ENCODE results near the gene SIX1. TPM values are rescaled to one million over a fixed set of nuclear protein-coding genes. Genes with fewer than 3 reads are reported as not detected.

Gene SIX1
- total RNA-seq, 3 donors from 2014 or later (not counting 1 experiment from before 2014, with no cell fraction given), result not detected

GRCh38 chr14:60630129-60630528 lies 19.1 kb downstream of the SIX1 start:
- no peak for DNase-seq
- H3K27me3 ChIP-seq (ENCODE audit: control insufficient read depth, insufficient read depth, low read length), result peaks cover 2% of the 10 kb centered on the region
- Mint-ChIP-seq H3K4me3 (no peak overlapping the region), H3K27ac (no peak overlapping the region), H3K9me3 (no peaks in the 10 kb centered on the region), H3K27me3 (ENCODE audit: low read depth in 2 of 2) (peaks cover 17 to 30% of the 10 kb centered on the region in 2 donors), H3K36me3 (no peaks in the 10 kb centered on the region), H3K4me1 (peaks cover 0 to 5% of the 10 kb centered on the region in 2 donors)
- no peaks in the 10 kb centered on the region for H3K36me3 ChIP-seq (ENCODE audit: control insufficient read depth, insufficient read depth, low read length)
- TF ChIP-seq CTCF (IDR thresholded peaks at IDR 0.05), result no peak
- H3K27ac ChIP-seq (ENCODE audit: low read length), result no peak overlapping the region
- intact Hi-C loops (cut with micrococcal nuclease), result no loop called here
- H3K4me3 ChIP-seq (ENCODE audit: low read length), result no peak overlapping the region
- ATAC-seq, result no peak
- no peaks in the 10 kb centered on the region for H3K9me3 ChIP-seq (ENCODE audit: control insufficient read depth, insufficient read depth, low read length)
- H3K4me1 ChIP-seq (ENCODE audit: control insufficient read depth, insufficient read depth, low read length), result peaks cover 3% of the 10 kb centered on the region

- no peaks in the 10 kb centered on the region for H3K9me3 ChIP-seq (ENCODE audit: control insufficient read depth, insufficient read depth, low read length)
- ATAC-seq (no peak), DNase-seq (no peak)
- intact Hi-C loops (cut with micrococcal nuclease), result no loop called here
- peaks cover 6% of the 10 kb centered on the region for H3K27me3 ChIP-seq (ENCODE audit: control insufficient read depth, insufficient read depth, low read length)
- H3K27ac Mint-ChIP-seq, result no peak overlapping the region
- no peak for TF ChIP-seq CTCF (IDR thresholded peaks at IDR 0.05)
- no peaks in the 10 kb centered on the region for H3K9me3 Mint-ChIP-seq
- H3K36me3 Mint-ChIP-seq, result no peaks in the 10 kb centered on the region
- H3K27me3 Mint-ChIP-seq (ENCODE audit: low read depth in 2 of 2), result peaks cover 20 to 34% of the 10 kb centered on the region in 2 donors
- no peak overlapping the region for H3K27ac ChIP-seq (ENCODE audit: low read length)
- no CpG with 5 or more reads among the region's 1 CpG for WGBS (ENCODE audit: insufficient coverage)
- no peaks in the 10 kb centered on the region for H3K36me3 ChIP-seq (ENCODE audit: control insufficient read depth, insufficient read depth, low read length)
- peaks cover 0 to 5% of the 10 kb centered on the region in 2 donors for H3K4me1 Mint-ChIP-seq
- no peak overlapping the region for H3K4me3 Mint-ChIP-seq
- no peak overlapping the region for H3K4me3 ChIP-seq (ENCODE audit: low read length)
- peaks cover 3% of the 10 kb centered on the region for H3K4me1 ChIP-seq (ENCODE audit: control insufficient read depth, insufficient read depth, low read length)
Measured at GRCh38 chr14:60628892-60629291, 20.4 kb downstream of the SIX1 start.

GRCh38 chr14:60622917-60623257 lies 26.4 kb downstream of the SIX1 start:
- H3K9me3 Mint-ChIP-seq, result no peaks in the 10 kb centered on the region
- no peaks in the 10 kb centered on the region for H3K36me3 Mint-ChIP-seq
- H3K4me1 Mint-ChIP-seq, result no peaks in the 10 kb centered on the region
- Histone ChIP-seq H3K27ac (ENCODE audit: low read length) (no peak overlapping the region), H3K36me3 (ENCODE audit: control insufficient read depth, insufficient read depth, low read length) (no peaks in the 10 kb centered on the region), H3K4me1 (ENCODE audit: control insufficient read depth, insufficient read depth, low read length) (no peaks in the 10 kb centered on the region), H3K4me3 (ENCODE audit: low read length) (no peak overlapping the region), H3K9me3 (ENCODE audit: control insufficient read depth, insufficient read depth, low read length) (no peaks in the 10 kb centered on the region), H3K27me3 (ENCODE audit: control insufficient read depth, insufficient read depth, low read length) (peaks cover 7% of the 10 kb centered on the region)
- intact Hi-C loops (cut with micrococcal nuclease), result no loop called here
- TF ChIP-seq CTCF (IDR thresholded peaks at IDR 0.05), result no peak
- DNase-seq, result no peak
- H3K27me3 Mint-ChIP-seq (ENCODE audit: low read depth in 2 of 2), result peaks cover 10 to 16% of the 10 kb centered on the region in 2 donors
- no peak overlapping the region for H3K27ac Mint-ChIP-seq
- ATAC-seq, result no peak
- 14% methylated on average over 2 of the region's 2 CpGs for WGBS (ENCODE audit: insufficient coverage)
- H3K4me3 Mint-ChIP-seq, result no peak overlapping the region

- Histone ChIP-seq H3K4me1 (ENCODE audit: control insufficient read depth, insufficient read depth, low read length) (no peaks in the 10 kb centered on the region), H3K36me3 (ENCODE audit: control insufficient read depth, insufficient read depth, low read length) (no peaks in the 10 kb centered on the region), H3K9me3 (ENCODE audit: control insufficient read depth, insufficient read depth, low read length) (no peaks in the 10 kb centered on the region), H3K27me3 (ENCODE audit: control insufficient read depth, insufficient read depth, low read length) (peaks cover 7% of the 10 kb centered on the region), H3K27ac (ENCODE audit: low read length) (no peak overlapping the region), H3K4me3 (ENCODE audit: low read length) (no peak overlapping the region)
- no peaks in the 10 kb centered on the region for H3K9me3 Mint-ChIP-seq
- DNase-seq (no peak), ATAC-seq (no peak)
- no peak for TF ChIP-seq CTCF (IDR thresholded peaks at IDR 0.05)
- intact Hi-C loops (cut with micrococcal nuclease), result no loop called here
- WGBS (ENCODE audit: insufficient coverage), result 73% methylated on average over 5 of the region's 5 CpGs
- H3K36me3 Mint-ChIP-seq, result no peaks in the 10 kb centered on the region
- H3K4me1 Mint-ChIP-seq, result no peaks in the 10 kb centered on the region
- peaks cover 10 to 16% of the 10 kb centered on the region in 2 donors for H3K27me3 Mint-ChIP-seq (ENCODE audit: low read depth in 2 of 2)
- H3K27ac Mint-ChIP-seq, result no peak overlapping the region
- no peak overlapping the region for H3K4me3 Mint-ChIP-seq
Measured at GRCh38 chr14:60622210-60622916, 26.9 kb downstream of the SIX1 start.
